ENCODE results near the gene ARMC12.

ARMC12 gene

DNA sequence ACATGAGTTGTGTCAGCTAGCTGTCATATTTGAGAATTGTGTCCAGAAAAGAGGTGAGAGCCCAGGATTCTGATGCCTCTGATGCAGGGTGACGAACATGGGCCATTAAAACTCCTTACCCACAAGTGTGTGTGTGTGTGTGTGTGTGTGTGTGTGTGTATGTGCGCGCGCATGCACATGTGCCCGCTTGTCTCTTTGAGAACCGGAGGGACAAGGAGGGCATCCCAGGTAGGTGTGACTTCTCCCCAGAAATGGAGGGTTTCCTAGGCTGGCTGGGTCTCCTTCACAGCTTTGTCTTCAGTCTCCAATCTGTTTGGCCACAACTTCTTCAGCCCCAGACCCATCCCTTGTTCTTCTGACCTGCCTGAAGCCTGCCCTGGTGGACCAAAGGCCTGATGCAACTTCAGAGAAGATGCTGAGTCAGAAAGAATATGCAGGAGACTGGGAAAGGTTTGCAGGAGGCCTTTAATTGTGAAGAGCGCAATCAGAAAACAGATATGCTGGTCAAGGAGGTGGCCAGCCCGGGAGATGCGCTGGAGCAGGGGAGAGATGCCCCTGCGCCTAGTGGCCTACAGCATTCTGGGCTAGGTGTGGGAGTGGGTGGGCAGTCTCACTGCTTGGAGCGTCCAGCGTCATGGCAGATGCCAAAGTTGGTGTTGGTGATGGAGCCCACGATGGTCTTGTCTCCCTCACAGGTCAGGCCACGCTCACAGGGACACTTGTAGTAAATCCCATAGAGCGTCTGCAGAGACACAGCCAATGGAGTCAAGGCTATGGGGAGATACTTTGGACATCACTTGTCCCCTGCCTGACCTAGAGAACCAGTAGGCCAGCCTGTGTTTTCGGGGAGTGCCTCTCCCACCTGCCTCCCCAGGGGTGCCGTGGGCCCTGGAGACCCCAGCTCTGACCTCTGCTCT is 58.0 kb downstream of the ARMC12 start:
- TF ChIP-seq, protein P1, sequence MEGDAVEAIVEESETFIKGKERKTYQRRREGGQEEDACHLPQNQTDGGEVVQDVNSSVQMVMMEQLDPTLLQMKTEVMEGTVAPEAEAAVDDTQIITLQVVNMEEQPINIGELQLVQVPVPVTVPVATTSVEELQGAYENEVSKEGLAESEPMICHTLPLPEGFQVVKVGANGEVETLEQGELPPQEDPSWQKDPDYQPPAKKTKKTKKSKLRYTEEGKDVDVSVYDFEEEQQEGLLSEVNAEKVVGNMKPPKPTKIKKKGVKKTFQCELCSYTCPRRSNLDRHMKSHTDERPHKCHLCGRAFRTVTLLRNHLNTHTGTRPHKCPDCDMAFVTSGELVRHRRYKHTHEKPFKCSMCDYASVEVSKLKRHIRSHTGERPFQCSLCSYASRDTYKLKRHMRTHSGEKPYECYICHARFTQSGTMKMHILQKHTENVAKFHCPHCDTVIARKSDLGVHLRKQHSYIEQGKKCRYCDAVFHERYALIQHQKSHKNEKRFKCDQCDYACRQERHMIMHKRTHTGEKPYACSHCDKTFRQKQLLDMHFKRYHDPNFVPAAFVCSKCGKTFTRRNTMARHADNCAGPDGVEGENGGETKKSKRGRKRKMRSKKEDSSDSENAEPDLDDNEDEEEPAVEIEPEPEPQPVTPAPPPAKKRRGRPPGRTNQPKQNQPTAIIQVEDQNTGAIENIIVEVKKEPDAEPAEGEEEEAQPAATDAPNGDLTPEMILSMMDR (IDR thresholded peaks at IDR 0.05; ENCODE audit: low read depth, low read length, missing control alignments), result no peak
- DNase-seq (ENCODE audit: low read depth), result no peak
- no peak overlapping the region for H3K4me3 ChIP-seq (ENCODE audit: low read depth, low read length)

DNA sequence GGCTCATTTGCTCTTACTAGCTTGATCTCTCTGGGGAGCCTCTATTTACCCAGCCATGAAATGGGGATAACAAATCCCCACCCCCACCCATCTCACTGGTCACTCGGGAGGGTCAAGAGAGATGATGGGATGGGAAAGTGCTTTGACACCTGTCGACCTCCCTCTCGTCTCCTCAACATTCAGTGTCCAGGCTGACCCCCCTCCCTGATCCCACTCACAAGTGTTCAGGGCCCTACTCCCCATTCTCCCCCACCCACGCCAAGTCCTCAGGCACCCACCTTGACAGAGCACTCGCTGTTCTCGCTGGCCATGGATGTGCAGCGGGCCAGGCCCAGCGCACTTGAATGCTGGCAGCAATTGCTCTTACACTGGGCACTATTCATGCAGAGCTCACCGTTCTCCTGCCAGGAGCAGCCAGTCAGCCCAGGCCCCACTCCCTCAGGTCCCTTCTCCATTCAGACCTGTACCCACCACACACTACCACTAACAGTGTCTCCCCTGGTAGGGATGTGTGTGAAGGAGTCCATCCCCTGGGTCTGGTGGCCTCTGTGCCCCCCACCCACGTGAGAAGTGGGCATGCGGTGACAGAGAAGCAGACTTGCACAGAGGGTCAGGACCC is 58.7 kb downstream of the ARMC12 start:
- no peak overlapping the region for H3K4me3 ChIP-seq (ENCODE audit: low read depth, low read length)
- TF ChIP-seq, protein P1 (IDR thresholded peaks at IDR 0.05; ENCODE audit: low read depth, low read length, missing control alignments), result no peak
- no peak for DNase-seq (ENCODE audit: low read depth)

DNA sequence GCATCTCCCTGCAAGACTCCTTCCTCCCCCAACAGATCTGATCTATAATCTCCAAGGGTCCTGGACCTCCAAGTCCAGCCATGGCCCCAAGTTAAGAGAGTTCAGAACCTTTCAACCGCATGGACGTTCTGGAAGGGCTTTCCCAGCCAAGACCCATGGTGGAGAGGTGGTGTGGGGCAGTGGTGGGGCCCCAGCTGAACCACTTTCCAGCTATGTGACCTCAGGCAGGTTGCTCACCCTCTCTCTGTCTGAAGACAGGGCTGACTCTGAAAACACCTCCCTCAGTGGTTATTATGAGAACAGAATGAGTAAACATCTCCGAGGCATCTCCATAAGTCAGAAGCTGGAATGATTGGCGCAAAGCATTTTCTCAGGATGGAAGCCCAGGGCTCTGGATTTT is 59.4 kb downstream of the ARMC12 start:
- DNase-seq (ENCODE audit: low read depth), result no peak
- TF ChIP-seq, protein P1 (IDR thresholded peaks at IDR 0.05; ENCODE audit: low read depth, low read length, missing control alignments), result no peak

DNA sequence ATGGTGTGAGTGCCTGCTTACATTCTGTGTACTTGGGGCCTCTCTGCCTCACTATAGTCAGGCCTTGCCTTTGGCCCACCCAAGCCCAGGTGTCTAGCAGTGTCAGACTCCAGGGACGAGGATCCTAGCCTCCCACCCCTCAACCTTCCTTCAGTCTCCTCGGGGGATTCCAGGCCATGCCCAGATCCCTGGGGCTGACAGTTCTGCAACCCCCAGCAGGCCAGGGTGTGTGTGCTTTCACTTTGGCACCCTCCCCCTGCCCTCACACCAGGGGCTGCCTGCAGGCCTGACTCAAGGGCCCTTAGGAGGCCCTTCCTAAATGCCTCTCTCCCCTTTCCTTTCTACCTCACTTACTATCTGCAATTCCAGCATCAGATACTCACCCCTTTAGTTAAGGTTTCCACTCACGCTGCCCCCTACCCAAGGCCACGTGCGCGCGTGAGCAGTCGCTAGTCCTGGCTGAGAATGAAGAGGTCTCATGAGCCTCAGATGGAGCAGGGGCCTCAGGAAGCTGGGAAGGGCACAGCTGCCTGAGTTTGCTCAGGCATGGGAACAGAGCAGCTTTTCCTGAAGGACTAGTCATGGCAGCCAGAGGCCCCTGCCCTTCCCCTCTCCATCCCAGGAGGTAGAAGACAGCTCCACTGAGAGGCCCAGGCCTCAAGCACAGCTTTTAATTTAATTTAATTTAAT is 61.1 kb downstream of the ARMC12 start:
- TF ChIP-seq, protein P1 (IDR thresholded peaks at IDR 0.05; ENCODE audit: low read depth, low read length, missing control alignments), result no peak
- H3K4me3 ChIP-seq (ENCODE audit: low read depth, low read length), result no peak overlapping the region
- DNase-seq (ENCODE audit: low read depth), result no peak

More for the DNA sequence above, 59.4 kb downstream of the ARMC12 start:
- no peak overlapping the region for H3K4me3 ChIP-seq (ENCODE audit: low read depth, low read length)
